Measurements from ENCODE around the gene TCP11L2. TPM values are rescaled to one million over a fixed set of nuclear protein-coding genes. Genes with fewer than 3 reads are reported as not detected.

The TCP11L2 gene
- total and polyA plus RNA-seq, 9 of the 15 experiments (the other 6 are each of a cell fraction or from before 2014, with no cell fraction given): 0.39 to 4.5 (median 1.3) TPM

- TF ChIP-seq JUN (IDR thresholded peaks at IDR 0.05; ENCODE audit: borderline replicate concordance, low read depth, low read length) (no peak), JUN (CRISPR knock-in tag; IDR thresholded peaks at IDR 0.05; ENCODE audit: borderline replicate concordance) (no peak), MAFK (IDR thresholded peaks at IDR 0.05; ENCODE audit: low read length) (no peak), KDM1A (IDR thresholded peaks at IDR 0.05) (no peak), ZNF212 (CRISPR knock-in tag; IDR thresholded peaks at IDR 0.05) (no peak), CTCF (IDR thresholded peaks at IDR 0.05 in 2 of 3, conservative IDR thresholded peaks at IDR 0.05 in 1 of 3; ENCODE audit: insufficient read depth in 2 of 3, low read depth in 1 of 3, low read length in 3 of 3) (no peak), CHD4 (IDR thresholded peaks at IDR 0.05; ENCODE audit: insufficient read depth, insufficient replicate concordance, low read depth, low read length, poor library complexity, severe bottlenecking) (no peak), SRSF9 (IDR thresholded peaks at IDR 0.05; ENCODE audit: borderline replicate concordance, low read depth, low read length) (no peak)
Measured at GRCh38 chr12:106254724-106255123, 47.8 kb upstream of the TCP11L2 start (continued).

- Histone ChIP-seq H3K9me3 (replicated peaks; ENCODE audit: control insufficient read depth, insufficient read depth, low read depth, low read length) (no peaks in the 10 kb centered on the region), H3K79me2 (ENCODE audit: control insufficient read depth, insufficient read depth, low read length) (no peaks in the 10 kb centered on the region), H2AFZ (ENCODE audit: low read depth, low read length) (no peak overlapping the region), H3K27ac (ENCODE audit: extremely low read depth, low read depth, low read length) (no peak overlapping the region), H3K36me3 (ENCODE audit: control insufficient read depth, insufficient read depth, low read length) (no peaks in the 10 kb centered on the region), H3K4me2 (ENCODE audit: insufficient read depth, low read length) (no peak overlapping the region), H3K9ac (ENCODE audit: insufficient read depth in 1 of 2, low read depth in 2 of 2, low read length in 2 of 2) (no peak overlapping the region), H3K27me3 (ENCODE audit: control insufficient read depth in 2 of 2, insufficient read depth in 2 of 2, low read length in 2 of 2) (peaks cover 0 to 28% of the 10 kb centered on the region in 2 experiments; a peak in 3 of 5 replicates), H3K9me1 (ENCODE audit: control insufficient read depth, insufficient read depth, low read length) (no peaks in the 10 kb centered on the region), H3K4me3 (no peak overlapping the region), H3K4me1 (replicated peaks in 1 of 2; ENCODE audit: control insufficient read depth in 2 of 2, insufficient read depth in 2 of 2, low read length in 2 of 2) (no peaks in the 10 kb centered on the region), H4K20me1 (replicated peaks; ENCODE audit: control insufficient read depth, insufficient read depth, low read length) (no peaks in the 10 kb centered on the region)
- 0% methylated on average over 3 of the region's 3 CpGs for WGBS (ENCODE audit: insufficient coverage, low coverage, missing lambda C conversion rate)
- no TSS peak for BruUV-seq (replicated peaks)
- DNase-seq (ENCODE audit: extremely low read depth in 1 of 4, low spot score in 3 of 4) (no peak), ATAC-seq (no peak), FAIRE-seq (no peak)
- in situ Hi-C loops (cut with MboI) (no loop called here), intact Hi-C loops (cut with micrococcal nuclease) (no loop called here)
- ChIA-PET CTCF (ENCODE audit: low intra/inter-chr PET ratio) (no interaction called here), POLR2A (no interaction called here)
- TF ChIP-seq ZBED1 (IDR thresholded peaks at IDR 0.05) (no peak), ZNF780A (CRISPR knock-in tag; IDR thresholded peaks at IDR 0.05) (no peak), ELK1 (CRISPR knock-in tag; IDR thresholded peaks at IDR 0.05) (no peak), CTCFL (IDR thresholded peaks at IDR 0.05; ENCODE audit: borderline replicate concordance, insufficient read depth, low read depth, low read length, poor library complexity, severe bottlenecking) (no peak), TAF1 (IDR thresholded peaks at IDR 0.05; ENCODE audit: control insufficient read depth, extremely low read depth, insufficient read depth, low read length, severe bottlenecking) (no peak), MXD1 (CRISPR knock-in tag; IDR thresholded peaks at IDR 0.05; ENCODE audit: borderline replicate concordance, poor library complexity, severe bottlenecking) (no peak), GATAD2B (IDR thresholded peaks at IDR 0.05; ENCODE audit: borderline replicate concordance) (no peak), PHB2 (IDR thresholded peaks at IDR 0.05; ENCODE audit: low read depth) (no peak), MEF2D (tag; conservative IDR thresholded peaks at IDR 0.05; ENCODE audit: low read depth) (no peak)
Measured at GRCh38 chr12:106255493-106255892, 47.0 kb upstream of the TCP11L2 start.
